ENCODE measurements around the gene ANGEL2.
"Not testable (repeated sequence)": the region's sequence is repeated elsewhere in the genome, so short reads cannot be mapped to it uniquely, and the experiment has no call there.

Gene ANGEL2

GRCh38 chr1:213034713-213035112 is 19.0 kb upstream of the ANGEL2 start (continued):
- TF ChIP-seq TSHZ2 (CRISPR knock-in tag; IDR thresholded peaks at IDR 0.05), result no peak

- TF ChIP-seq SNAI2 (CRISPR knock-in tag; IDR thresholded peaks at IDR 0.05) (no peak), RARB (CRISPR knock-in tag; IDR thresholded peaks at IDR 0.05) (no peak), ARNTL (CRISPR knock-in tag; IDR thresholded peaks at IDR 0.05; ENCODE audit: borderline replicate concordance, low read depth) (no peak), ZC3H10 (CRISPR knock-in tag; IDR thresholded peaks at IDR 0.05) (no peak), TOX (CRISPR knock-in tag; IDR thresholded peaks at IDR 0.05; ENCODE audit: borderline replicate concordance) (no peak), ISL1 (CRISPR knock-in tag; IDR thresholded peaks at IDR 0.05) (no peak), ESRRG (CRISPR knock-in tag; IDR thresholded peaks at IDR 0.05) (no peak), CREB5 (CRISPR knock-in tag; IDR thresholded peaks at IDR 0.05; ENCODE audit: low read depth) (no peak), TSHZ2 (CRISPR knock-in tag; IDR thresholded peaks at IDR 0.05) (no peak), CSDC2 (CRISPR knock-in tag; IDR thresholded peaks at IDR 0.05) (no peak), ZFP30 (CRISPR knock-in tag; IDR thresholded peaks at IDR 0.05) (no peak), PPARA (CRISPR knock-in tag; IDR thresholded peaks at IDR 0.05; ENCODE audit: borderline replicate concordance) (no peak), OSR1 (CRISPR knock-in tag; IDR thresholded peaks at IDR 0.05) (no peak), TCF4 (CRISPR knock-in tag; IDR thresholded peaks at IDR 0.05; ENCODE audit: borderline replicate concordance) (no peak), ZFP3 (CRISPR knock-in tag; IDR thresholded peaks at IDR 0.05) (no peak), PATZ1 (CRISPR knock-in tag; IDR thresholded peaks at IDR 0.05; ENCODE audit: borderline replicate concordance) (no peak), GLIS3 (CRISPR knock-in tag; IDR thresholded peaks at IDR 0.05) (no peak), ZNF565 (CRISPR knock-in tag; conservative IDR thresholded peaks at IDR 0.05; ENCODE audit: low read depth) (no peak)
- ATAC-seq, result no peak
Measured at GRCh38 chr1:213032651-213033050, 17.0 kb upstream of the ANGEL2 start.

- ATAC-seq, result not testable (repeated sequence)
Measured at GRCh38 chr1:213027024-213027423, 11.4 kb upstream of the ANGEL2 start.

- no peak for ATAC-seq
- TF ChIP-seq CSRNP3 (CRISPR knock-in tag; IDR thresholded peaks at IDR 0.05) (no peak), CSDC2 (CRISPR knock-in tag; IDR thresholded peaks at IDR 0.05) (no peak), RARB (CRISPR knock-in tag; IDR thresholded peaks at IDR 0.05) (no peak), TCF4 (CRISPR knock-in tag; IDR thresholded peaks at IDR 0.05; ENCODE audit: borderline replicate concordance) (no peak), SNAI2 (CRISPR knock-in tag; IDR thresholded peaks at IDR 0.05) (no peak), PATZ1 (CRISPR knock-in tag; IDR thresholded peaks at IDR 0.05; ENCODE audit: borderline replicate concordance) (no peak), TOX (CRISPR knock-in tag; IDR thresholded peaks at IDR 0.05; ENCODE audit: borderline replicate concordance) (no peak), PPARA (CRISPR knock-in tag; IDR thresholded peaks at IDR 0.05; ENCODE audit: borderline replicate concordance) (no peak), BACH2 (CRISPR knock-in tag; IDR thresholded peaks at IDR 0.05; ENCODE audit: borderline replicate concordance) (no peak), ZFP30 (CRISPR knock-in tag; IDR thresholded peaks at IDR 0.05) (no peak), GLIS3 (CRISPR knock-in tag; IDR thresholded peaks at IDR 0.05) (no peak), ARNTL (CRISPR knock-in tag; IDR thresholded peaks at IDR 0.05; ENCODE audit: borderline replicate concordance, low read depth) (no peak), ZNF70 (CRISPR knock-in tag; IDR thresholded peaks at IDR 0.05) (no peak)
Measured at GRCh38 chr1:213020016-213020415, 4.3 kb upstream of the ANGEL2 start.
